GM12878 (cell line): ENCODE data around the gene MROH8. TPM values are rescaled to one million over a fixed set of nuclear protein-coding genes. Genes with fewer than 3 reads are reported as not detected.

Source experiments
- CBX5 ChIP-seq: sonication (generic); IDR thresholded peaks from 2 replicates; pipeline ENCODE4 v1.6.1; 2016; ENCODE audit warnings: low read depth, moderate library complexity, mild to moderate bottlenecking, inconsistent platforms
- CREB1 ChIP-seq: IDR thresholded peaks from 2 replicates; pipeline ENCODE4 v1.6.1; 2012; ENCODE audit warnings: low read depth, mild to moderate bottlenecking, inconsistent platforms
- CREM ChIP-seq: IDR thresholded peaks from 2 replicates; pipeline ENCODE4 v1.6.1; 2014; ENCODE audit warnings: antibody characterized with exemption, low read depth
- EP300 ChIP-seq, 2 experiments: fragments of 150-350 bp in 1 of 2; IDR thresholded peaks; 2 replicates each; pipeline ENCODE4 v1.6.1; 2011 to 2012; ENCODE audit warnings: low read depth in 2 of 2, low read length in 2 of 2, borderline replicate concordance in 1 of 2, improper control_type of control experiment in 1 of 2, inconsistent platforms in 1 of 2; ENCODE audit not compliant: control insufficient read depth in 1 of 2
- HCFC1 ChIP-seq: fragments of 150-350 bp; IDR thresholded peaks from 2 replicates; pipeline ENCODE4 v1.6.1; 2014; ENCODE audit warnings: low read length
- HDGF ChIP-seq: fragments of 450-650 bp; IDR thresholded peaks from 2 replicates; pipeline ENCODE4 v1.6.1; 2016; ENCODE audit warnings: antibody characterized with exemption
- KDM1A ChIP-seq: fragments of 200-600 bp; sonication (generic); IDR thresholded peaks from 2 replicates; pipeline ENCODE4 v1.6.1; 2016; ENCODE audit warnings: borderline replicate concordance
- MEF2A ChIP-seq: IDR thresholded peaks from 2 replicates; pipeline ENCODE4 v1.6.1; 2011; ENCODE audit warnings: low read depth, mild to moderate bottlenecking, low read length, moderate library complexity; ENCODE audit not compliant: insufficient read depth
- MEF2B ChIP-seq: fragments of 450-650 bp; IDR thresholded peaks from 2 replicates; pipeline ENCODE4 v1.6.1; 2018; ENCODE audit warnings: mild to moderate bottlenecking, moderate library complexity; ENCODE audit not compliant: partially characterized antibody, poor library complexity, severe bottlenecking
- MXI1 ChIP-seq: fragments of 150-350 bp; IDR thresholded peaks from 2 replicates; pipeline ENCODE4 v1.6.1; 2011; ENCODE audit warnings: low read depth, mild to moderate bottlenecking, inconsistent platforms, low read length, improper control_type of control experiment
- NBN ChIP-seq: fragments of 450-650 bp; IDR thresholded peaks from 2 replicates; pipeline ENCODE4 v1.6.1; 2016
- NFYB ChIP-seq: IDR thresholded peaks from 2 replicates; pipeline ENCODE4 v1.6.1; 2011; ENCODE audit warnings: low read depth, mild to moderate bottlenecking, low read length, improper control_type of control experiment, moderate library complexity; ENCODE audit not compliant: insufficient read depth
- POLR2AphosphoS5 ChIP-seq: IDR thresholded peaks from 2 replicates; pipeline ENCODE4 v1.6.1; 2011; ENCODE audit warnings: mild to moderate bottlenecking, low read length, inconsistent platforms
- RAD51 ChIP-seq: fragments of 450-650 bp; IDR thresholded peaks from 2 replicates; pipeline ENCODE4 v1.6.1; 2016; ENCODE audit warnings: moderate library complexity, mild to moderate bottlenecking, inconsistent platforms
- RELA ChIP-seq: fragments of 450-650 bp; IDR thresholded peaks from 2 replicates; pipeline ENCODE4 v1.8.0; 2014; ENCODE audit warnings: borderline replicate concordance; ENCODE audit not compliant: partially characterized antibody
- SMC3 ChIP-seq: IDR thresholded peaks from 2 replicates; pipeline ENCODE4 v1.6.1; 2011; ENCODE audit warnings: low read length, improper control_type of control experiment, borderline replicate concordance
- SRF ChIP-seq, 2 experiments: IDR thresholded peaks; 2 replicates each; pipeline ENCODE4 v1.6.1; 2011; ENCODE audit warnings: low read depth in 2 of 2, low read length in 2 of 2, mild to moderate bottlenecking in 1 of 2, moderate library complexity in 1 of 2
- WRNIP1 ChIP-seq: IDR thresholded peaks from 2 replicates; pipeline ENCODE4 v1.6.1; 2011; ENCODE audit warnings: low read depth, low read length, improper control_type of control experiment, borderline replicate concordance
- ZNF217 ChIP-seq: fragments of 450-650 bp; IDR thresholded peaks from 2 replicates; pipeline ENCODE4 v1.6.1; 2017; ENCODE audit warnings: antibody characterized with exemption, mild to moderate bottlenecking
- polyA plus RNA-seq, 11 experiments: library from polyadenylated mRNA; depleted of rRNA in 4 of 11; unstranded in 6 of 11; stranded (reverse) in 5 of 11; fragments of >200 nt; fragmentation: Nextera tagmentation in 4 of 11; fragmentation: Illumina TruSeq in 1 of 11; extraction: Ambion mirVana in 4 of 11; extraction: Trizol in 1 of 11; gene quantifications; 1 replicate in 1 of 11; 2 replicates in 10 of 11; pipeline versions ENCODE4 v1.2.1 to v1.2.3, GENCODE V29; 2011 to 2016; ENCODE audit warnings: inconsistent platforms in 2 of 11, missing spikeins in 2 of 11, low read depth in 1 of 11
- total RNA-seq, 4 experiments: library from RNA; depleted of rRNA in 3 of 4; stranded (reverse); fragments of >200 nt in 3 of 4; fragmentation: Illumina TruSeq in 1 of 4; extraction: Trizol in 1 of 4; gene quantifications; 2 replicates each; pipeline versions ENCODE4 v1.2.1 to v1.2.3, GENCODE V29; 2013 to 2021
- TF ChIP-seq, protein P1 (sequence below): fragments of 450-650 bp; IDR thresholded peaks from 2 replicates; pipeline ENCODE4 v1.6.1; 2018; ENCODE audit warnings: borderline replicate concordance, mild to moderate bottlenecking; ENCODE audit not compliant: partially characterized antibody
- TF ChIP-seq, protein P2 (sequence below): fragments of 150-350 bp; IDR thresholded peaks from 2 replicates; pipeline ENCODE4 v1.6.1; 2016; ENCODE audit warnings: low read depth, low read length
- TF ChIP-seq, protein P3 (sequence below): fragments of 450-650 bp; IDR thresholded peaks from 2 replicates; pipeline ENCODE4 v1.6.1; 2016; ENCODE audit warnings: mild to moderate bottlenecking

MROH8 gene
- total and polyA plus RNA-seq, 10 of the 15 experiments (the other 5 are each of a cell fraction or from before 2014, with no cell fraction given) = 0.16 to 2.8 (median 1.8) TPM

DNA sequence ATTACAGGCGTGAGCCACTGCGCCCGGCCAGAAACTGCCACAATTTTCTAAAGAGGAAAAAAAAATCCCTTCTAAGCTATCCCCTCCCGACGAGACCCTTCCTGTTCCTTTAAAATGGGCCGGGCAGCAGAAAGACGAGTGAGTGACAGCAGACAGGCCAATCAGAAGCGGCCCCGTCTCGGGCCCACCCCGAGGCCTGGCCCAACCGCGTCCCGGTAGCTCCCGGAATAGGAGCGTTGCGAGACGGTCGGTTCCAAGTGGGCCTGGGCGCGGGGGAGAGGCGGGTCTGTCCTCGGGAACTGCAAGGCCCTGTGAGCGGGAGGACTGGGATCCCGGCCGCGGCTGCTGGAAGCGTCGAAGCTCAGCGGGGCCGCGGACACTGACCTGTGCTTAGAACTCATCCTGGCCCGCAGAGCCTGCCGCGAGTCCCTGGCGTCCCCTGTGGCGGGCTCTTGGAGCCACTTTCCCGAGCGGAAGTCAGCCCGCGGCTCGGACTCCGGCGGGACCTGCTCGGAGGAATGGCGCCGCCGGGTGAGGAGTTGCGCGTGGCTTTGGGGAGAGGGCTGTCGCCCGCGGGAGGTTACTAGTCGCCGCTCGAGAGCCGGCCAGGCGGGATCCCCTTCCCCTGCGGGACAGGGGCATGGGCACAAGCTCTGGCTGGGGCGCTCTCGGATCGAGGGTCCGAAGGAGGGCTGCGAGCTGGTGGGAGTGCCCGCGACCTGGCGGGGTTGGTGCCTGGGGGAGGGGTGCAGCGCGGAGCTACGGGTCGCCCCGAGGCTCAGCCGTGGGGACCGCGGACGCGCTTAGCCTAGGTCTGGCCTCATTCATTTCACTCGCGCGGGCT lies at the start of gene MROH8, which contains the start of gene RPN2 (continued):
- TF ChIP-seq, protein P1, sequence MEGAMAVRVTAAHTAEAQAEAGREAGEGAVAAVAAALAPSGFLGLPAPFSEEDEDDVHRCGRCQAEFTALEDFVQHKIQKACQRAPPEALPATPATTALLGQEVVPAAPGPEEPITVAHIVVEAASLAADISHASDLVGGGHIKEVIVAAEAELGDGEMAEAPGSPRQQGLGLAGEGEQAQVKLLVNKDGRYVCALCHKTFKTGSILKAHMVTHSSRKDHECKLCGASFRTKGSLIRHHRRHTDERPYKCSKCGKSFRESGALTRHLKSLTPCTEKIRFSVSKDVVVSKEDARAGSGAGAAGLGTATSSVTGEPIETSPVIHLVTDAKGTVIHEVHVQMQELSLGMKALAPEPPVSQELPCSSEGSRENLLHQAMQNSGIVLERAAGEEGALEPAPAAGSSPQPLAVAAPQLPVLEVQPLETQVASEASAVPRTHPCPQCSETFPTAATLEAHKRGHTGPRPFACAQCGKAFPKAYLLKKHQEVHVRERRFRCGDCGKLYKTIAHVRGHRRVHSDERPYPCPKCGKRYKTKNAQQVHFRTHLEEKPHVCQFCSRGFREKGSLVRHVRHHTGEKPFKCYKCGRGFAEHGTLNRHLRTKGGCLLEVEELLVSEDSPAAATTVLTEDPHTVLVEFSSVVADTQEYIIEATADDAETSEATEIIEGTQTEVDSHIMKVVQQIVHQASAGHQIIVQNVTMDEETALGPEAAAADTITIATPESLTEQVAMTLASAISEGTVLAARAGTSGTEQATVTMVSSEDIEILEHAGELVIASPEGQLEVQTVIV = peak; percentile 97
- TF ChIP-seq CBX5 (no peak), MEF2A (0 out of 2 replicates have a peak, but pooled peaks have one; percentile 16), ZNF217 (no peak), RELA (peak; percentile 72), NFYB (peak; percentile 93), HCFC1 (peak; percentile 33), EP300 (IDR thresholded peaks at IDR 0.05; ENCODE audit: borderline replicate concordance in 1 of 2, control insufficient read depth in 1 of 2, low read depth in 2 of 2, low read length in 2 of 2) (0 out of 4 replicates have a peak, but pooled peaks of 1 of the 2 experiments have one; percentile 10), SRF (IDR thresholded peaks at IDR 0.05; ENCODE audit: low read depth in 2 of 2, low read length in 2 of 2) (peak in 1 of 2 experiments; percentile 69; a peak in 1 of 4 replicates), POLR2AphosphoS5 (peak; percentile 83), CREM (no peak; the same call in 1 of the 2 replicates), MXI1 (peak; percentile 90), WRNIP1 (no peak), MEF2B (peak; percentile 58), KDM1A (no peak), NBN (peak; percentile 88), SMC3 (no peak), CREB1 (peak; percentile 81), RAD51 (no peak), HDGF (no peak)
- TF ChIP-seq, protein P2, sequence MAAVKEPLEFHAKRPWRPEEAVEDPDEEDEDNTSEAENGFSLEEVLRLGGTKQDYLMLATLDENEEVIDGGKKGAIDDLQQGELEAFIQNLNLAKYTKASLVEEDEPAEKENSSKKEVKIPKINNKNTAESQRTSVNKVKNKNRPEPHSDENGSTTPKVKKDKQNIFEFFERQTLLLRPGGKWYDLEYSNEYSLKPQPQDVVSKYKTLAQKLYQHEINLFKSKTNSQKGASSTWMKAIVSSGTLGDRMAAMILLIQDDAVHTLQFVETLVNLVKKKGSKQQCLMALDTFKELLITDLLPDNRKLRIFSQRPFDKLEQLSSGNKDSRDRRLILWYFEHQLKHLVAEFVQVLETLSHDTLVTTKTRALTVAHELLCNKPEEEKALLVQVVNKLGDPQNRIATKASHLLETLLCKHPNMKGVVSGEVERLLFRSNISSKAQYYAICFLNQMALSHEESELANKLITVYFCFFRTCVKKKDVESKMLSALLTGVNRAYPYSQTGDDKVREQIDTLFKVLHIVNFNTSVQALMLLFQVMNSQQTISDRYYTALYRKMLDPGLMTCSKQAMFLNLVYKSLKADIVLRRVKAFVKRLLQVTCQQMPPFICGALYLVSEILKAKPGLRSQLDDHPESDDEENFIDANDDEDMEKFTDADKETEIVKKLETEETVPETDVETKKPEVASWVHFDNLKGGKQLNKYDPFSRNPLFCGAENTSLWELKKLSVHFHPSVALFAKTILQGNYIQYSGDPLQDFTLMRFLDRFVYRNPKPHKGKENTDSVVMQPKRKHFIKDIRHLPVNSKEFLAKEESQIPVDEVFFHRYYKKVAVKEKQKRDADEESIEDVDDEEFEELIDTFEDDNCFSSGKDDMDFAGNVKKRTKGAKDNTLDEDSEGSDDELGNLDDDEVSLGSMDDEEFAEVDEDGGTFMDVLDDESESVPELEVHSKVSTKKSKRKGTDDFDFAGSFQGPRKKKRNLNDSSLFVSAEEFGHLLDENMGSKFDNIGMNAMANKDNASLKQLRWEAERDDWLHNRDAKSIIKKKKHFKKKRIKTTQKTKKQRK = no peak
- TF ChIP-seq, protein P3, sequence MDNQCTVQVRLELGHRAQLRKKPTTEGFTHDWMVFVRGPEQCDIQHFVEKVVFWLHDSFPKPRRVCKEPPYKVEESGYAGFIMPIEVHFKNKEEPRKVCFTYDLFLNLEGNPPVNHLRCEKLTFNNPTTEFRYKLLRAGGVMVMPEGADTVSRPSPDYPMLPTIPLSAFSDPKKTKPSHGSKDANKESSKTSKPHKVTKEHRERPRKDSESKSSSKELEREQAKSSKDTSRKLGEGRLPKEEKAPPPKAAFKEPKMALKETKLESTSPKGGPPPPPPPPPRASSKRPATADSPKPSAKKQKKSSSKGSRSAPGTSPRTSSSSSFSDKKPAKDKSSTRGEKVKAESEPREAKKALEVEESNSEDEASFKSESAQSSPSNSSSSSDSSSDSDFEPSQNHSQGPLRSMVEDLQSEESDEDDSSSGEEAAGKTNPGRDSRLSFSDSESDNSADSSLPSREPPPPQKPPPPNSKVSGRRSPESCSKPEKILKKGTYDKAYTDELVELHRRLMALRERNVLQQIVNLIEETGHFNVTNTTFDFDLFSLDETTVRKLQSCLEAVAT = peak; percentile 77; the same call in 1 of the 2 replicates
